Liver (tissue), 9 donors: ENCODE results near the gene CFAP57. TPM values are rescaled to one million over a fixed set of nuclear protein-coding genes. Genes with fewer than 3 reads are reported as not detected.
A peak's percentile ranks its signal among the peaks of the same experiment; 100 is the strongest.

Source experiments
- DNase-seq: peaks from one replicate; pipeline ENCODE4 v3.0.0-alpha.2; 2017; ENCODE audit warnings: low spot score
- H3K27ac ChIP-seq, 2 donors: one replicate each; pipeline ENCODE4 v1.7.0; 2013; ENCODE audit warnings: inconsistent platforms in 2 of 2, low read length in 2 of 2, control low read depth in 1 of 2, low read depth in 1 of 2, mild to moderate bottlenecking in 1 of 2
- H3K27me3 ChIP-seq, 4 donors: one replicate each; pipeline versions ENCODE4 v1.6.1 to v1.7.0; 2013; ENCODE audit warnings: low read length in 3 of 4, inconsistent platforms in 1 of 4, mild to moderate bottlenecking in 1 of 4, moderate library complexity in 1 of 4; ENCODE audit not compliant: control insufficient read depth in 4 of 4, insufficient read depth in 4 of 4
- H3K36me3 ChIP-seq, 4 donors: one replicate each; pipeline versions ENCODE4 v1.6.1 to v1.7.0; 2013; ENCODE audit warnings: low read length in 3 of 4, mild to moderate bottlenecking in 3 of 4, low read depth in 1 of 4, moderate library complexity in 1 of 4; ENCODE audit not compliant: control insufficient read depth in 4 of 4, insufficient read depth in 3 of 4
- H3K4me1 ChIP-seq, 4 donors: one replicate each; pipeline versions ENCODE4 v1.6.1 to v1.7.0; 2013; ENCODE audit warnings: low read length in 3 of 4, mild to moderate bottlenecking in 3 of 4, moderate library complexity in 1 of 4; ENCODE audit not compliant: control insufficient read depth in 4 of 4, insufficient read depth in 4 of 4
- H3K4me3 ChIP-seq, 3 donors: one replicate each; pipeline versions ENCODE4 v1.6.1 to v1.7.0; 2013; ENCODE audit warnings: low read length in 3 of 3, control low read depth in 1 of 3, low read depth in 1 of 3, mild to moderate bottlenecking in 1 of 3
- H3K9ac ChIP-seq, 2 donors: one replicate each; pipeline ENCODE4 v1.7.0; 2013; ENCODE audit warnings: low read length in 2 of 2, mild to moderate bottlenecking in 2 of 2, moderate library complexity in 2 of 2, control low read depth in 1 of 2, low read depth in 1 of 2
- H3K9me3 ChIP-seq, 4 donors: one replicate each; pipeline versions ENCODE4 v1.6.1 to v1.7.0; 2013; ENCODE audit warnings: low read length in 3 of 4; ENCODE audit not compliant: control insufficient read depth in 4 of 4
- ATF3 ChIP-seq: IDR thresholded peaks from 2 replicates; pipeline ENCODE4 v1.6.1; 2016; ENCODE audit warnings: antibody characterized with exemption
- EGR1 ChIP-seq, 2 donors: IDR thresholded peaks; 2 replicates each; pipeline ENCODE4 v1.6.1; 2016 to 2018; ENCODE audit warnings: antibody characterized with exemption in 2 of 2, low read depth in 2 of 2
- FOXA1 ChIP-seq: IDR thresholded peaks from 2 replicates; pipeline ENCODE4 v1.6.1; 2016; ENCODE audit warnings: antibody characterized with exemption
- FOXA2 ChIP-seq: IDR thresholded peaks from 2 replicates; pipeline ENCODE4 v1.6.1; 2016; ENCODE audit warnings: antibody characterized with exemption
- GABPA ChIP-seq, 2 donors: IDR thresholded peaks in 1 of 2; conservative IDR thresholded peaks in 1 of 2; 2 replicates each; pipeline ENCODE4 v1.6.1; 2016; ENCODE audit warnings: antibody characterized with exemption in 2 of 2, mild to moderate bottlenecking in 1 of 2, moderate library complexity in 1 of 2
- HNF4A ChIP-seq, 2 donors: conservative IDR thresholded peaks; 2 replicates each; pipeline ENCODE4 v1.6.1; 2016; ENCODE audit warnings: antibody characterized with exemption in 2 of 2, mild to moderate bottlenecking in 2 of 2
- HNF4G ChIP-seq: IDR thresholded peaks from 2 replicates; pipeline ENCODE4 v1.6.1; 2016; ENCODE audit warnings: antibody characterized with exemption
- JUND ChIP-seq, 2 donors: IDR thresholded peaks; 2 replicates each; pipeline ENCODE4 v1.6.1; 2016; ENCODE audit warnings: antibody characterized with exemption in 2 of 2
- MAX ChIP-seq: IDR thresholded peaks from 2 replicates; pipeline ENCODE4 v1.6.1; 2016; ENCODE audit warnings: antibody characterized with exemption
- NR2F2 ChIP-seq: IDR thresholded peaks from 2 replicates; pipeline ENCODE4 v1.6.1; 2016; ENCODE audit warnings: antibody characterized with exemption
- RAD21 ChIP-seq, 2 donors: IDR thresholded peaks; 2 replicates each; pipeline ENCODE4 v1.6.1; 2016; ENCODE audit warnings: antibody characterized with exemption in 2 of 2, mild to moderate bottlenecking in 2 of 2
- RXRA ChIP-seq, 2 donors: IDR thresholded peaks; 2 replicates each; pipeline ENCODE4 v1.6.1; 2017 to 2018; ENCODE audit warnings: antibody characterized with exemption in 2 of 2, mild to moderate bottlenecking in 1 of 2
- SP1 ChIP-seq: IDR thresholded peaks from 2 replicates; pipeline ENCODE4 v1.6.1; 2018; ENCODE audit warnings: antibody characterized with exemption, mild to moderate bottlenecking
- TAF1 ChIP-seq: conservative IDR thresholded peaks from 2 replicates; pipeline ENCODE4 v1.6.1; 2016; ENCODE audit warnings: antibody characterized with exemption, mild to moderate bottlenecking
- YY1 ChIP-seq: IDR thresholded peaks from 2 replicates; pipeline ENCODE4 v1.6.1; 2016; ENCODE audit warnings: antibody characterized with exemption, mild to moderate bottlenecking
- WGBS: extraction: QIAGEN DNeasy Blood & Tissue Kit; methylation state at CpG from one replicate; pipeline ENCODE4 v1.1.7; 2013; 5-methylcytosine and 5-hydroxymethylcytosine counted together
- polyA plus RNA-seq, 2 donors: library from polyadenylated mRNA; stranded (reverse) in 1 of 2; unstranded in 1 of 2; fragments of 200-250 nt in 1 of 2; fragments of >200 nt in 1 of 2; fragmentation: Nextera tagmentation in 1 of 2; extraction: Ambion mirVana in 1 of 2; gene quantifications; one replicate each; pipeline versions ENCODE4 v1.2.1 to v1.2.3, GENCODE V29; 2013 to 2015
- total RNA-seq, 2 donors: library from RNA; depleted of rRNA; stranded (reverse); fragments of >200 nt; gene quantifications; one replicate each; pipeline ENCODE4 v1.2.3, GENCODE V29; 2014
- TF ChIP-seq, protein P1 (sequence below): IDR thresholded peaks from 2 replicates; pipeline ENCODE4 v1.6.1; 2016; ENCODE audit warnings: antibody characterized with exemption
- TF ChIP-seq, protein P2 (sequence below): IDR thresholded peaks from 2 replicates; pipeline ENCODE4 v1.6.1; 2016; ENCODE audit warnings: antibody characterized with exemption, mild to moderate bottlenecking
- TF ChIP-seq, protein P3 (sequence below): fragments of 150-350 bp; IDR thresholded peaks from 2 replicates; pipeline ENCODE4 v1.5.1; 2017; ENCODE audit warnings: improper control_type of control experiment, low read depth, low read length; ENCODE audit not compliant: missing input control
- donor health status: healthy.
- donor health status: healthy.
- donor health status: healthy.
- donor health status: healthy.
- donor health status: healthy.

Gene CFAP57
- total and polyA plus RNA-seq, 4 donors = under 0.01 to 14.5 (median 0.10) TPM

GRCh38 chr1:43238085-43238484 lies 66.0 kb downstream of the CFAP57 start:
- Histone ChIP-seq H3K9ac (no peak overlapping the region), H3K27ac (peak overlapping the region in 1 of 2 donors; percentile 6), H3K27me3 (no peaks in the 10 kb centered on the region), H3K4me1 (peaks cover 17 to 94% (median 85%) of the 10 kb centered on the region in 4 donors), H3K9me3 (no peaks in the 10 kb centered on the region), H3K36me3 (no peaks in the 10 kb centered on the region), H3K4me3 (no peak overlapping the region)
- 7% methylated on average over 5 of the region's 5 CpGs for WGBS
- DNase-seq = peak; percentile 67
- peak; percentile 63 for TF ChIP-seq SP1
- TF ChIP-seq TAF1 = no peak
- TF ChIP-seq HNF4G = peak; percentile 83
- TF ChIP-seq YY1 = no peak
- TF ChIP-seq EGR1 (IDR thresholded peaks at IDR 0.05; ENCODE audit: low read depth in 2 of 2) = no peak
- TF ChIP-seq GABPA (IDR thresholded peaks at IDR 0.05 in 1 of 2, conservative IDR thresholded peaks at IDR 0.05 in 1 of 2) = peak in 1 of 2 donors; percentile 58
- TF ChIP-seq FOXA2 = no peak
- TF ChIP-seq, protein P1, sequence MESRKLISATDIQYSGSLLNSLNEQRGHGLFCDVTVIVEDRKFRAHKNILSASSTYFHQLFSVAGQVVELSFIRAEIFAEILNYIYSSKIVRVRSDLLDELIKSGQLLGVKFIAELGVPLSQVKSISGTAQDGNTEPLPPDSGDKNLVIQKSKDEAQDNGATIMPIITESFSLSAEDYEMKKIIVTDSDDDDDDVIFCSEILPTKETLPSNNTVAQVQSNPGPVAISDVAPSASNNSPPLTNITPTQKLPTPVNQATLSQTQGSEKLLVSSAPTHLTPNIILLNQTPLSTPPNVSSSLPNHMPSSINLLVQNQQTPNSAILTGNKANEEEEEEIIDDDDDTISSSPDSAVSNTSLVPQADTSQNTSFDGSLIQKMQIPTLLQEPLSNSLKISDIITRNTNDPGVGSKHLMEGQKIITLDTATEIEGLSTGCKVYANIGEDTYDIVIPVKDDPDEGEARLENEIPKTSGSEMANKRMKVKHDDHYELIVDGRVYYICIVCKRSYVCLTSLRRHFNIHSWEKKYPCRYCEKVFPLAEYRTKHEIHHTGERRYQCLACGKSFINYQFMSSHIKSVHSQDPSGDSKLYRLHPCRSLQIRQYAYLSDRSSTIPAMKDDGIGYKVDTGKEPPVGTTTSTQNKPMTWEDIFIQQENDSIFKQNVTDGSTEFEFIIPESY = no peak
- TF ChIP-seq HNF4A (conservative IDR thresholded peaks at IDR 0.05) = peak; percentile 93 to 97
- TF ChIP-seq, protein P2, sequence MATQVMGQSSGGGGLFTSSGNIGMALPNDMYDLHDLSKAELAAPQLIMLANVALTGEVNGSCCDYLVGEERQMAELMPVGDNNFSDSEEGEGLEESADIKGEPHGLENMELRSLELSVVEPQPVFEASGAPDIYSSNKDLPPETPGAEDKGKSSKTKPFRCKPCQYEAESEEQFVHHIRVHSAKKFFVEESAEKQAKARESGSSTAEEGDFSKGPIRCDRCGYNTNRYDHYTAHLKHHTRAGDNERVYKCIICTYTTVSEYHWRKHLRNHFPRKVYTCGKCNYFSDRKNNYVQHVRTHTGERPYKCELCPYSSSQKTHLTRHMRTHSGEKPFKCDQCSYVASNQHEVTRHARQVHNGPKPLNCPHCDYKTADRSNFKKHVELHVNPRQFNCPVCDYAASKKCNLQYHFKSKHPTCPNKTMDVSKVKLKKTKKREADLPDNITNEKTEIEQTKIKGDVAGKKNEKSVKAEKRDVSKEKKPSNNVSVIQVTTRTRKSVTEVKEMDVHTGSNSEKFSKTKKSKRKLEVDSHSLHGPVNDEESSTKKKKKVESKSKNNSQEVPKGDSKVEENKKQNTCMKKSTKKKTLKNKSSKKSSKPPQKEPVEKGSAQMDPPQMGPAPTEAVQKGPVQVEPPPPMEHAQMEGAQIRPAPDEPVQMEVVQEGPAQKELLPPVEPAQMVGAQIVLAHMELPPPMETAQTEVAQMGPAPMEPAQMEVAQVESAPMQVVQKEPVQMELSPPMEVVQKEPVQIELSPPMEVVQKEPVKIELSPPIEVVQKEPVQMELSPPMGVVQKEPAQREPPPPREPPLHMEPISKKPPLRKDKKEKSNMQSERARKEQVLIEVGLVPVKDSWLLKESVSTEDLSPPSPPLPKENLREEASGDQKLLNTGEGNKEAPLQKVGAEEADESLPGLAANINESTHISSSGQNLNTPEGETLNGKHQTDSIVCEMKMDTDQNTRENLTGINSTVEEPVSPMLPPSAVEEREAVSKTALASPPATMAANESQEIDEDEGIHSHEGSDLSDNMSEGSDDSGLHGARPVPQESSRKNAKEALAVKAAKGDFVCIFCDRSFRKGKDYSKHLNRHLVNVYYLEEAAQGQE = no peak
- TF ChIP-seq RXRA (IDR thresholded peaks at IDR 0.05) = peak; percentile 81 to 92
- TF ChIP-seq JUND (IDR thresholded peaks at IDR 0.05) = peak; percentile 24 to 42
- no peak for TF ChIP-seq MAX
- peak; percentile 24 for TF ChIP-seq ATF3
- TF ChIP-seq, protein P3, sequence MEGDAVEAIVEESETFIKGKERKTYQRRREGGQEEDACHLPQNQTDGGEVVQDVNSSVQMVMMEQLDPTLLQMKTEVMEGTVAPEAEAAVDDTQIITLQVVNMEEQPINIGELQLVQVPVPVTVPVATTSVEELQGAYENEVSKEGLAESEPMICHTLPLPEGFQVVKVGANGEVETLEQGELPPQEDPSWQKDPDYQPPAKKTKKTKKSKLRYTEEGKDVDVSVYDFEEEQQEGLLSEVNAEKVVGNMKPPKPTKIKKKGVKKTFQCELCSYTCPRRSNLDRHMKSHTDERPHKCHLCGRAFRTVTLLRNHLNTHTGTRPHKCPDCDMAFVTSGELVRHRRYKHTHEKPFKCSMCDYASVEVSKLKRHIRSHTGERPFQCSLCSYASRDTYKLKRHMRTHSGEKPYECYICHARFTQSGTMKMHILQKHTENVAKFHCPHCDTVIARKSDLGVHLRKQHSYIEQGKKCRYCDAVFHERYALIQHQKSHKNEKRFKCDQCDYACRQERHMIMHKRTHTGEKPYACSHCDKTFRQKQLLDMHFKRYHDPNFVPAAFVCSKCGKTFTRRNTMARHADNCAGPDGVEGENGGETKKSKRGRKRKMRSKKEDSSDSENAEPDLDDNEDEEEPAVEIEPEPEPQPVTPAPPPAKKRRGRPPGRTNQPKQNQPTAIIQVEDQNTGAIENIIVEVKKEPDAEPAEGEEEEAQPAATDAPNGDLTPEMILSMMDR = peak; percentile 84
- peak; percentile 98 for TF ChIP-seq NR2F2
- TF ChIP-seq RAD21 (IDR thresholded peaks at IDR 0.05) = peak; percentile 98 to 99
- TF ChIP-seq FOXA1 = no peak
